HG02678 (cell line): ENCODE results near the gene PUSL1.

Experiments
- ATAC-seq: cut with Tn5 transposase; IDR thresholded peaks from one replicate; pipeline ENCODE4 v1.9.1; 2021; ENCODE audit warnings: mild to moderate bottlenecking, moderate library complexity; ENCODE audit not compliant: unreplicated experiment

The PUSL1 gene

DNA sequence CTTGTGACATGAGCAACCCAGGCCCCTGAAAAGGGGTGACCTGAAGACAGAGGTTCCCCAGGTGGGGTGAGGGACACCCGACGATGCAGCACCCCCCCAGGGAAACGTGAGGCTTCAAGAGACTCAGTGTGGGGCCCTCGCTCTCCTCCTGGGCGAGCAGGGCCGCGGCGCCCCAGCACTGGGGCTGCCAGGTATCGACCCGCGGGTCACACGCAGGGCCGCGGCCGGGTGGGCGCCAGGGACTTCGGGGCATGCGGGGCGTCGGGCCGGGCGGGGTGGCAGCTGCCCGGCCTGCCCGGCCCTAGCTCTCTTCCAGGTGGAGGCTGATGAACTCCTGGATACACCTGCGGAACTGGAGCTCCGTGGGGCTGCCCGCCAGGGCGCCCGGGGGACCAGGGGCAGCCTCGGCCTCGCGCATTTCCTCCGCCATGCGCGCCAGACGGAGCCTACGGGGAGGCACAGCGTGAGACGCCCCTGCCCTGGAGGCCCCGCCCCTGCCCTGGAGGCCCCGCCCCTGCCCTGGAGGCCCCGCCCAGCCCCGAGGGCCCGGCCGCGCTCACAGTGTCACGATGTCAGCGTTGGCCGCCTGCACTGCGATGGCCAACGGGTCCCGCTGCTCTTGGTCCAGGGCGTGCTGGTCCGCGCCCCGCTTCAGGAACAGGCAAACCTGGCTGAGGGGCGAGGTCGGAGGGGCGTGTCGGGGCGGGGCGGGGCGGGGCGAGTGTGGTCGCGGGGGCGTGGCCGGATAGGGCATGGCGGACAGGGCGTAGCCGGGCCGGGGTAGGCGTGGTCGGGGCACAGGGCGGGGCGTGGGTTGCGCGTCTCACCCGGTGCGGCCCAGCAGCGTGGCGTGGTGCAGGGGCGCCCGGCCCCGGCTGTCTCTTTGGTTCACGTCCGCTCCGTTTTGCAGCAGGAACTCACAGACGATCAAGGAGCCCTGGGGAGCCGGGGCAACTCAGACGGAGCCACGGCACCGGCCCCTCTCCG is 14.8 kb upstream of the PUSL1 start:
- ATAC-seq: no peak

DNA sequence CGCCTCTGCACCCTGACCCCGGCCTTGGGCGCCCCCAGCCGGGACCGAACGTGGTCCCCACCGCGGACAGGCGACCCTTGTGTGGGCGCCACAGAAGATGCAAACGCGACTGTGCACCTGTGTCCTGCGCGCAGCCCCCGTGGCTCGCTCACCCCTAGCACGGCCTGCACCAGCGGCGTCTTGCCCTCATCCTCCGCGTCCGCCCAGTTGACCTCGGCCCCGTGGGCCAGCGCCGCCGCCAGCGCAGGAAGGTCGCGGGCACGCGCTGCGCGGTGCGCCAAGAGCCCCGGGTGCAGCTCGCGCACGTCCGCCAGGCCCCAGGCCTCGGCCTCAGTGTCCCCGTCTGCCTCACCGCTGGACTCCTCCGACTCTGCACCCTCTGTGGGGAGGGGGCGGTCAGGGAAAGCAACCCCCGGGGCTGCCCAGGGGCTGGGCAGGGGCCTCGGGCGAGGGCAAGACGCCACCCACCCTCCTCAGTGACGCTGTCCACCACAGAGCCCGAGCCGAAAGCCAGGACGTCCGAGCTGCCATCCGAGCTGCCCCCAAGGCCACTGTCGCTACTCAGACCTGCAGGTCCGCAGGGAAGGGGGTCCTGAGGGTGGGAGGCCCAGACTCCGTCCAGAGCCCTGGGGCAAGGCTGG is 14.0 kb upstream of the PUSL1 start:
- no peak for ATAC-seq

- no peak for ATAC-seq
These were observed 13.1 kb upstream of the PUSL1 start for GRCh38 chr1:1295154-1295923.

- no peak for ATAC-seq
These were observed 12.0 kb upstream of the PUSL1 start for GRCh38 chr1:1296070-1297061.

DNA sequence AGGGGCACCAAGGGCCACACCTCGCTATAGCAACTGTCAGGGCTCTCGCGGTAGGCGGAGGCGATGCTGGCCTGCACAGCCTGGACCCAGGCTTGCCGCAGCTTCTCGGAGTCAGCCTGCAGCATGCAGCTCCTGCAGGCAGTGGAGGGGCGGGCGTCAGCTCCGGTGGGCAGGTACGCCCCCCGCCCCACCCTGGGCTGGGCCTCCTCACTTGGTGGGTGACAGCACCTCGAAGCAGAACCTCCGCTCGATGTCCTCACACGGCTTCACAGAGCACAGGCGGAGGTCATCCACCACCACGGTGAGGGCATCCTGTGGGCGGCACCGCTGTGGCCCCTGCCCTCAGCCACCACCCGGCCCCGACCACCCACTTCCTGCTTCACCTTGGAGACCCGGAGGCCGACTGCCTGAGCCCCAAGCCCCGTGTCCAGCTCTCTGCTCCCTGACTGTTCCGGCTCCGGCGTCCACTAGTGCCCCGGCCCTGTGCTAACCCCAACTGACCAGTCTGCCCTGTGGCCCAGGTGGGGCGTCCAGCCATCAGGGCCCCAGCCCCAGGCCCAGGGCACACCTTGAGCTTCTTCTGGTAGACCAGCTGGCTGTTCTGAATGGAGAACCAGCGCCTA is 10.5 kb upstream of the PUSL1 start:
- no peak for ATAC-seq

GRCh38 chr1:1298861-1299685 is 9.3 kb upstream of the PUSL1 start:
- ATAC-seq: no peak

- no peak for ATAC-seq
These were observed 8.6 kb upstream of the PUSL1 start for GRCh38 chr1:1299686-1300351.

- ATAC-seq: no peak
These were observed 8.1 kb upstream of the PUSL1 start for GRCh38 chr1:1300352-1300739.

GRCh38 chr1:1302006-1302430 is 6.4 kb upstream of the PUSL1 start:
- ATAC-seq: no peak

GRCh38 chr1:1302951-1303509 is 5.4 kb upstream of the PUSL1 start:
- no peak for ATAC-seq

GRCh38 chr1:1303736-1304135 is 4.7 kb upstream of the PUSL1 start:
- ATAC-seq: no peak

DNA sequence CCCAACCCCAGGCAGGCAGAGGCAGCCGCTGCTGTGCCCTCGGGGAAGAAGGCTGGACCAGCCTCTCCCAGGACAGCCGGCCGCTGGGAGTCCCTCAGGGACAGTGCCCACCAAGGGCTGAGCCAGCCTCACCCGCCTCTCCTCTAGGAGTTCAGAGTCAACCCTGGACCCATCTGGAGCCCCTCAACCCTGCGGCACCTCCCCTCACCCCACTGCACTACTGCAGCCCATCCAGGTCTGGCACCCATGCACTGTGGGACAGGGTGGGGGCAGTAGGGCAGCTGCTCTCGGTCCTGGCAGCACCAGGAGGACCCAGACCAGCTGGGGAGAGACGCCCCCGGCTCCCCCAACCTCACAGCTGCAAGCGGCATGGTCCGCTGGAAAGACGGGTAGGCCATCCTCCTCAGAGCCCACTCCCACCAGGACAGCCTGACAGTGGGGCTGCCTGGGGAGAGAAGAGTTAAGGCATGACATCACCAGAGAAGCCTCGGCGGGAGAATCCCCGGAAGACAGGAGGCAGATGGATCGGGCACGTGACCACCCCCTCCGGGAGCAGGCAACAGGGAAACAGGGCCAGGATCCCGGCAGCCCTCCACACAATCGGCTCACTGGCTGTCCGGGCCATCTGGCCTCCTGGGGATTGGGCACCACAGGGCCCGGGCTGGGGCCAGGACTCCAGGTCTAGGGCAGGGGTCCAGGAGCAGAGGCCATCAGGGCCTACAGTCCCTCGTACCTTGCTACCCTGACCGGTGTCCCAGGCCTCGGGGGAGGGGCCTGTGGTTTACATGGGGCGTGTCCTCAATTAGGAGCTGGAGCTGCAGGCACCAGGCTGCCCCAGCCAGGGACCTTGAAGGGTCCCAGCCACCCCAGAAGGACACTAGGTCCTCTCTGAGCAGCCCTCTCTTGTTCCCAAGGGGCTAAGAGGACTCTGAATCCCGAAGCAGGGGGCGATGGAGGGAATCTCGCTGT is 3.8 kb upstream of the PUSL1 start:
- no peak for ATAC-seq

DNA sequence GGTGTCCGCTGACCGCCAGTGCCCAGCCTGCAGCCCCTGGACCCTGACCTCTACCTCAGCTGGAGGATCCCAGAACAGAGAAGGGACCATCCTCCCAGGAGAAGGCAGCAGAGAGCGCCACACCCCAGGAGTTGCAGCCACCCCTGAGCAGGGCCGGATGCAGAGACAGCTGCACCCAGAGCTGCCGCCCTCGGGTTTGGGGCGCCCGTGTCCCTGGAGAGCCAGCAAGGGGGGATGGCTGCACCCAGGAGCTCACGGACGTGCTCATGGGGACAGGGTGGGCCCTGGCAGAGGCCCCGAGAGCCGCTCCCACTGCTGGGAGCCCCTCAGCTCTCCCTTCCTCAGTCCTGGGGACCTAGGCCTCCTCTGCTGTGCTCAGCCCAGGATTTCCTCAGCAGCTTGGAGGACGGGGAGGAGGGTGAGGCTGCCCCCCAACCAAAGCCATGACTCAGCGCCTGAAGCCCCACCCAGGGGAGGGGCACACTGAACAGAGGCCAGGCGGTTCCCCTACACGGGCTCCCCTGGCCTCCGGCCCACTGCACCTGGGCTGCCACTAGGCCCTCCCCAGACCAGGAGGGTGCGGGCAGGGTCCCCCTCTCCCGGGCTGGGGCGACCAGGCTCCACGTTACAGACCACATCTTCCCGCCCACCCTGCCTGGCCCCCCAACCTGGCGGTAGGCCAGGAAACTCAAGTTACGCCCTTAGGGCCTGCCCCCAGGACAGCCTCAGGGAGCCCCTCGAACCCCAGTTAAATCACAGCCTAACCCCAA is 2.9 kb upstream of the PUSL1 start:
- no peak for ATAC-seq

DNA sequence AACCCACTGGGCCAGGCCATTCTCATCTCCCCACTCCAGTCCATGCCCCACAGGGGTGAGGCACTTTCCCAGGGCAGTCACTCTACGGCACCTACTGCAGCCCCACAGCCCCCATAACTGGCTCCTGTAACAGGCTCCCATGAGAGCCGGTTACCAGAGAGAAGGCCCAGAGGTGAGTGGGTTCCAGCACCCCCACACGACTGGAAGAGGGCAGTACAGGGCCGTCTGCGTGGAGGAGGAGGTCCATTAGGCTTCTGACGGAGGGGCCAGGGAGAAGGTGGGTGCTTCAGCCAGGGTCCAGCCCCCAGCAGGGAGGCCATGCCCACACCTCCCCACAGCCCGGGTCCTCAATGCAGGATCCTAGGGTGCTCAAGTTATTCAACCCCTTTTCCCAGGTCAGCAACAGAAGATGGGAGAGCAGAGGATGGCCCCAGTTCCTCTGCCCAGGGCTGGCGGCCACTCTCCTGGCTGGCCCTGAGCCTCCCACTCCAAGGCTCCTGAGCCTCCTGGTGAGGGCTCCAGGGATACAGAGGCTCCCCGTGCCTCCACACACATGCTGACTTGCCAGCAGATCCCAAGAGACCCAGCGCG is 2.2 kb upstream of the PUSL1 start:
- no peak for ATAC-seq

DNA sequence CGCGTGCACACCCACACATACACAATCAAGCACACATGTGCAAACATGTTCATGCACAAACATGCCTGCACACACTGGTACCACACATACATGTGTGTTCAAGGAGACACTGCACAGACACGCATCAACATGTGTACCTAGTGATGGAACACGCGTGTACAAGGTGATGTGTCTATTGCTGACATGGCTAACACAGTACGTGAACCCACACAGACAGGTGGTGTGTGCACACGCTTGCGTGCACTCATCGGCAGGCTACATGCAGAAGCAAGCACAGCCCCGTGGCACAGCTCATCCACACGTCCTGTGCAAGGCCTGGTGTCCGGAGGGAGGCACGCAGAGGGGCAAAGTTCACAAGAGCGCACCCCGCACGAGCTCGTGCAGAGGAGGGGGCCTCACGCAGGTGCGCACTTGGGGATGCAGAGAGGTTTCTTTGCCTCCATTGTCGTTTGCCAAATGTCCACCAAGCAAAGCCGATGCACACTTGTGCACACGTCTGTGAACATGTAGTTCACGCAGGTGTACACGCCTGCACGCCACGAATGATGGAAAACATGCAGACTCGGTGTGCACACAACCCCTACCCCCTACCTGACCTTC is 1.6 kb upstream of the PUSL1 start:
- ATAC-seq: no peak
